ENCODE results near the gene CDH11. TPM values are rescaled to one million over a fixed set of nuclear protein-coding genes. Genes with fewer than 3 reads are reported as not detected.

The CDH11 gene
- total and polyA plus RNA-seq, 2 of the 4 experiments (the other 2 are of a cell fraction) = 266 to 601 TPM

DNA sequence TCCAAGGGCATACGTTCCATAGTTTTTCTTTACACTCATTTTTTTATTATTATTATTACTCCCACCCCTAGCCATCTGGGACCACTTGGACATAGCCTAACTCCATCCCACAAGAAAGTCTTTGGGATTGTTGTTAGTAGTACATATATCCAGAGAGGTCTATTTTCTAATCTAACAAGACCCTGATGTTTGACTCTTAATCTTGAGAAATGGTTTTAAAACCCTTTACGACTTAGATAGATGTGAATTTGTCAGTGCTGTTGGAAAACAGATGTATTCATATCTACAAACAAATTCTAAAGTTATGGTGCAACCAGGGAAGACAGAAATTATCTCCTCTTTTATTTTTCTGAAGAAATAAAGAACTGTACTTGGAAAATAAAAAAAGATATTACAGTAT, 197.8 kb downstream of the CDH11 start:
- no CpG with 5 or more reads among the region's 2 CpGs for WGBS, 2 experiments (ENCODE audit: extremely low coverage in 2 of 2, insufficient read length in 1 of 2)
- H3K23ac ChIP-seq (ENCODE audit: low read depth, low read length) = no peak overlapping the region
- H2BK120ac ChIP-seq (ENCODE audit: low read depth, low read length) = no peak overlapping the region
- ChIA-PET POLR2A (ENCODE audit: unreplicated experiment) (no interaction called here), CTCF (no interaction called here)
- no peak for TF ChIP-seq BHLHE40 (IDR thresholded peaks at IDR 0.05; ENCODE audit: low read depth, low read length)
- TF ChIP-seq, protein P1, sequence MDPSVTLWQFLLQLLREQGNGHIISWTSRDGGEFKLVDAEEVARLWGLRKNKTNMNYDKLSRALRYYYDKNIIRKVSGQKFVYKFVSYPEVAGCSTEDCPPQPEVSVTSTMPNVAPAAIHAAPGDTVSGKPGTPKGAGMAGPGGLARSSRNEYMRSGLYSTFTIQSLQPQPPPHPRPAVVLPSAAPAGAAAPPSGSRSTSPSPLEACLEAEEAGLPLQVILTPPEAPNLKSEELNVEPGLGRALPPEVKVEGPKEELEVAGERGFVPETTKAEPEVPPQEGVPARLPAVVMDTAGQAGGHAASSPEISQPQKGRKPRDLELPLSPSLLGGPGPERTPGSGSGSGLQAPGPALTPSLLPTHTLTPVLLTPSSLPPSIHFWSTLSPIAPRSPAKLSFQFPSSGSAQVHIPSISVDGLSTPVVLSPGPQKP (IDR thresholded peaks at IDR 0.05; ENCODE audit: borderline replicate concordance, low read depth, low read length) = no peak
- no peak for TF ChIP-seq CHD1 (IDR thresholded peaks at IDR 0.05; ENCODE audit: low read depth, low read length)
- H3K27me3 ChIP-seq (ENCODE audit: control insufficient read depth, insufficient read depth, low read length) = 0 out of 2 replicates have a peak, but pooled peaks cover 2% of the 10 kb centered on the region
- H3K9me3 ChIP-seq (ENCODE audit: control insufficient read depth, insufficient read depth, low read length) = no peaks in the 10 kb centered on the region; the same call in 1 of the 2 replicates
- H2AFZ ChIP-seq (replicated peaks; ENCODE audit: low read length, poor library complexity) = no peak overlapping the region
- H3K18ac ChIP-seq (ENCODE audit: low read depth, low read length) = no peak overlapping the region
- no peaks in the 10 kb centered on the region for H3K4me1 ChIP-seq (ENCODE audit: control insufficient read depth, insufficient read depth, low read length)
- no peak overlapping the region for H3K4me3 ChIP-seq (ENCODE audit: insufficient read depth, low read depth, low read length)
- no peaks in the 10 kb centered on the region for H3K79me1 ChIP-seq (ENCODE audit: low read depth in 1 of 2, low read length in 2 of 2)
- no peak for DNase-seq
- H2AK9ac ChIP-seq (replicated peaks; ENCODE audit: low read depth, low read length, poor library complexity) = no peak overlapping the region
- in situ Hi-C loops (cut with MboI; ENCODE audit: low sequenced_read_pairs) (no loop called here), dilution Hi-C loops (cut with HindIII; ENCODE audit: low sequenced_read_pairs, unreplicated experiment) (no loop called here), intact Hi-C loops (cut with micrococcal nuclease) (no loop called here)
- no peak overlapping the region for H3K9ac ChIP-seq (ENCODE audit: low read depth, low read length)
- no peak overlapping the region for H4K91ac ChIP-seq (ENCODE audit: insufficient read depth, low read depth, low read length)
- no peaks in the 10 kb centered on the region for H4K20me1 ChIP-seq (ENCODE audit: insufficient read depth, low read length)
- no peaks in the 10 kb centered on the region for H3K9me1 ChIP-seq (ENCODE audit: insufficient read depth, low read length)
- no peaks in the 10 kb centered on the region for H3K36me3 ChIP-seq (ENCODE audit: control insufficient read depth, insufficient read depth, low read length)
- H3K4ac ChIP-seq (ENCODE audit: low read depth, low read length) = no peak overlapping the region
- no peak overlapping the region for H4K8ac ChIP-seq (ENCODE audit: low read depth in 2 of 2, low read length in 2 of 2)
- no peak overlapping the region for H2BK15ac ChIP-seq (ENCODE audit: low read depth, low read length)
- no peak overlapping the region for H3K56ac ChIP-seq (ENCODE audit: extremely low read depth, insufficient read depth, low read length)
- no TSS peak for BruUV-seq (replicated peaks)
- no peak overlapping the region for H4K5ac ChIP-seq (ENCODE audit: low read depth, low read length)
- no peak overlapping the region for H3K14ac ChIP-seq (replicated peaks; ENCODE audit: low read depth, low read length)
- no peak overlapping the region for H2BK20ac ChIP-seq (ENCODE audit: low read depth, low read length)
- no peak for ATAC-seq (ENCODE audit: low read depth)
- no peak overlapping the region for H3K4me2 ChIP-seq (ENCODE audit: low read depth, low read length)
- H2AK5ac ChIP-seq (ENCODE audit: low read depth, low read length) = no peak overlapping the region
- H2BK5ac ChIP-seq (ENCODE audit: low read depth, low read length, poor library complexity, severe bottlenecking) = no peak overlapping the region
- H3K27ac ChIP-seq (ENCODE audit: insufficient read depth, low read length) = no peak overlapping the region
